ENCODE results near the gene ERICH4.

Gene ERICH4, protein sequence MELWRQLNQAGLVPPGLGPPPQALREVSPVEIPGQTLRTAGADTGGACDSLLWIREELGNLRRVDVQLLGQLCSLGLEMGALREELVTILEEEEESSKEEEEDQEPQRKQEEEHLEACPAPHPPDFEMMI

DNA sequence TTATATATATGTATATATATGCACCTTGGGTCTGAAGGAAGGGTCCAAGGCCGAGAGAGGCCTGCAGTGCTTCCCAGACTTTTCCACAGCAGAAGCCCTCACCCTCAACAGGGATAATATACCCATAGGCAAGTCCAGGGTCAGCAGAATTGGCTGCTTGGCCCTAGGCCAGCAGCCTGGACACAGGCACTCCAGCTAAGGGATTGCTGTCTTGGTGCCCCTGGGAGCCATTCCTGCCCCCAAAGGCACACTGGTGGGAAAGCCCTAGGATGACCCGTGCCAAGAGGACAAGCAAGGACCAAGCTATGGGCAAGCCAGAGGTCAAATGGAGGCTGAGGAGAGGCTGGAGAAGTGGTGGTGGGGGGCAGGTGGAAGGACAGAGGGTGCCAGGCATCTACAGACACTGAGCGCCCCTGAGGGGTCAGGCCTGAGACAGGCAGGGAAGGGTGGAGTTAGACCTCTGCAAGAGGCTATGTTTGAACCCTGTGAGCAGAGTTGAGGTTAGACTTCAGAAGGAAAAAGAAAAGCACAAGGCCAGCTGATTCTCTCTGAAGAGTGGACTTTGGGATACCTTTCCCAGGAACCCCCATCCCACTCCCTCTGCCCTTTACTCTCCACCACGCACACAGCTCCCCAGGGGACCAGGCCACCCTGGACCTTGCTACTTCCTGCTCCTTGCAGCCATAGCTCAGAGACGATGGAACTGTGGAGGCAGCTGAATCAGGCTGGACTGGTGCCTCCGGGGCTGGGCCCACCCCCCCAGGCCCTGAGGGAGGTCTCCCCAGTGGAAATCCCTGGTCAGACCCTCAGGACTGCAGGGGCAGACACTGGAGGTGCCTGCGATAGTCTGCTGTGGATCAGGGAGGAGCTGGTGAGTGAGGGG lies at the start of gene ERICH4:
TSS of gene ERICH4 (plus strand) at position 684 of the 883 bp plus-strand sequence. CDS start at position 698, 14 bp downstream.
- DNase-seq (ENCODE audit: low read depth in 1 of 2, low spot score in 1 of 2) = no peak
- no peak for TF ChIP-seq JUND (IDR thresholded peaks at IDR 0.05; ENCODE audit: low read depth)
- in situ Hi-C loops (cut with HindIII; ENCODE audit: low pct_unique_long_range_greater_than_20kb, low sequenced_read_pairs) = no loop called here

DNA sequence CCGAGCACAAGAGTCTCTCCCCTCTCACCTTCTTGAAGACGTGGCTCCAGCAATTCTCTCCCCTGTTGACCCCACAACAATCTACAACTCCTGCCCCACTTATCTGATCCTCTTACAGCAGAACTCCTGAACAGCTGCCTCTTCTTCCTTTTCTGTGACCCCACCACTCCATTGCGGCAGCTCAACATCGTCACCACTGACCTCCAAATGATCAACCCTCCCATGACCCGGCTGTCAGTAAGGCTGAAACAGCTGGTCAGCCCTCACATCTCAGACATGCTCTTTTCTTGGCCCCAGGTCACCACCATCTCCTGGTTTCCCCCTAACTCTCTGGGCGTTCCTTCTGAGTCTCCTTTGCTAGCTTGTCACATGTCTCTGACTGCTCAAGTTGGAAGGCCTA lies 47.6 kb upstream of the ERICH4 start:
- no peak for TF ChIP-seq JUND (IDR thresholded peaks at IDR 0.05; ENCODE audit: low read depth)
- in situ Hi-C loops (cut with HindIII; ENCODE audit: low pct_unique_long_range_greater_than_20kb, low sequenced_read_pairs) = no loop called here
- DNase-seq (ENCODE audit: low read depth in 1 of 2, low spot score in 1 of 2) = no peak

DNA sequence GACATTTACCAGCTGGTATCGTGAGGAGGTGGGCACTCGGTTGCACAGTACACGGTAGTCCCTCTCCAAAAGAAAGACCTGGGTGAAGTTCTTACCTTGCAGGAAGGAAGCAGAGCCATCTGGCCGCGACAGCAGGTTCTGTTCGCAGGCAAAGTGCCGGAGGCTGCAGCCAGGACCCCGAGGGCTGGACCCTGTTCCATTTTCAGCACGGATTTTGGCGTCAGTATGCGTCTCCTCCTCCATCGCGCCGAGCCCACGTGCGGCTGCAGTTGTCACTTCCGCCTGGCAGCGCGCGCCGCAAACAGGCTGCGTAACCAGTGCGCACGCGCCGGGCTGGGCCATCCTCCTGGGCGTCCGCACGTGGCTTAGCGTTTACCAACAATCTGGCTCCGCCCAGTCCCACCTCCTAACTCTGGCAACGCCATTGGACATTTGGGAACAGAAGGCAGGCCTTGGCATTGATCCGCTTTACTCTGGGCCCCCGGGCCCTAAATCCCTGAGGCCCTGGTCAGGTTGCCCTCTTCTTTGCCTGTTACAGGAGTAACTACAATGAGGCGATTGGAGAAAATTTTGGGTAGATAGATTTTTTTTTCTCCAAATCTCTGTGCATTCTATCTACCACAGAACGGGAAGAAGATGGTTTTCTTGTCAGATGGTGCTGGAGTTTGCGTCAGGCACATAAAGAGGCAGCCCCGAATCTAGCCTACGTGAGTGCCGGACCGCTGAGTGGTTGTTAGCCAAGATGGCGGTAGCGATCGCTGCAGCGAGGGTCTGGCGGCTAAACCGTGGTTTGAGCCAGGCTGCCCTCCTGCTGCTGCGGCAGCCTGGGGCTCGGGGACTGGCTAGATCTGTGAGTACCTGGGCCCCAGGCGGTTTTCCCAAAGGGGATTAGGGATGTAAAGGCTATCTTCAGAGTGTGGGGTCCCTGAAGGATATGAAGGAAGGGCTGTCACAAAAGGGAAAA lies 45.6 kb upstream of the ERICH4 start, which contains the start of the genes BCKDHA and EXOSC5:
TSS of gene BCKDHA (plus strand) at position 733 of the 964 bp plus-strand sequence. CDS start at position 743, 10 bp downstream.
TSS of gene EXOSC5 (minus strand) at position 274 of the 964 bp plus-strand sequence. CDS start at position 243, 31 bp downstream.
- in situ Hi-C loops (cut with HindIII; ENCODE audit: low pct_unique_long_range_greater_than_20kb, low sequenced_read_pairs) = no loop called here
- TF ChIP-seq JUND (IDR thresholded peaks at IDR 0.05; ENCODE audit: low read depth) = no peak
- peak; percentile 85 to 99 for DNase-seq (ENCODE audit: low read depth in 1 of 2, low spot score in 1 of 2)

DNA sequence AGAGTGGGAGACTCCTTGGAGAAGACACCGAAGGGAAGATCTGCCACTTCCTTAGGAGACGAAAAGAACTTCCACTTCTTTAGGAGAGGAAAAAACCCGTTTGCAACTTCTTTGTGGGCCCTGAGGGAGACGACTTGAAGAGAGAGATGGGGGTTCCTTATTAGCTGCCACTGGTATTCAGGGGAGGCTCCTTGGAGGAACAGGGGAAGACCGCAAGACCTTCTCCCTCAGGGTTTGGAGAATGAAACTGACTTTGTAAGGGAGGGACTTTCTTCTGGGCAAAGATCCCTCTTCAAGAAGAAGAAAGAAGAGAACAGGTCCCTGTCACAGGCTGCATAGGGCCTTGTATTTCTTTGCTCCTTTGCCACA lies 44.9 kb upstream of the ERICH4 start:
- TF ChIP-seq JUND (IDR thresholded peaks at IDR 0.05; ENCODE audit: low read depth) = no peak
- no peak for DNase-seq (ENCODE audit: low read depth in 1 of 2, low spot score in 1 of 2)
- in situ Hi-C loops (cut with HindIII; ENCODE audit: low pct_unique_long_range_greater_than_20kb, low sequenced_read_pairs) = no loop called here

DNA sequence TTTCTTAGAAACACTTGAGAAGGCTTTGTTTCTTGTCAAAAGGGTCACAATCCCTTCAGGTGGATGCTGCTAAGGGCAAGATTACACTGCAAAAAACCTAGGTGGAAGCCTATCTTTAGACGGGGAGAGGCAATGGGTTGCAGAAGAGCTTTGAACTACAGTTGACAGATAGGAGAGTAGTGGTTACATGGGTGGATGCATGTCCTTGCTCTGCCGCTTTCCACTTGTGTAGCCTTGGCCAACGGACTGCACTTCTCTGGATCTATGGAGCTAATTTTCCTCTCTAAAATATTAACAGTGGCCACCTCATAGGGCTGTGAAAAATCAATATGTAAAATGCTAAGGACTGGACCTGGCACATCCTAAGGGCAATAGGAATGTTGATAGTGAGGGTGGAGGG lies 44.4 kb upstream of the ERICH4 start:
- in situ Hi-C loops (cut with HindIII; ENCODE audit: low pct_unique_long_range_greater_than_20kb, low sequenced_read_pairs) = no loop called here
- no peak for DNase-seq (ENCODE audit: low read depth in 1 of 2, low spot score in 1 of 2)
- TF ChIP-seq JUND (IDR thresholded peaks at IDR 0.05; ENCODE audit: low read depth) = no peak

DNA sequence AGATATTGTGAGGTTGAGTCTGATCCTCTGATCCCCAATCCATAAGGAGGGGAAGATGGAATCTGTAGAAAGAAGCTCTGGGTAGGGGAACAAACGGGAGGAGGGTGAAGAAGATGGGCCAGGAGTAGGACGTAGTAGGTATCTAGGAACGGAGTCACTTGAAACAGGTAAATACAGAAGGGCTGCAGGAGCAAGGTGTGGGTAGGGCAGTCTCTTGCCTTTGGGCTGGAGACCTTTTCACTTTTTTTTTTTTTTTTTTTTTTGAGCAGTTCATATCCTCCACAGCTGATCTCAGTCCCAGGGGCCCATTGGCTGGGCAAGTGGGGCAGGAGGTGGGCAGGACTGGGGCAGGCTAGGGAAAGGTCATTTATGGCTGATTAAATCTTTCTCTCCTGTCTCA lies 43.9 kb upstream of the ERICH4 start:
- in situ Hi-C loops (cut with HindIII; ENCODE audit: low pct_unique_long_range_greater_than_20kb, low sequenced_read_pairs) = no loop called here
- TF ChIP-seq JUND (IDR thresholded peaks at IDR 0.05; ENCODE audit: low read depth) = no peak
- DNase-seq (ENCODE audit: low read depth in 1 of 2, low spot score in 1 of 2) = no peak

DNA sequence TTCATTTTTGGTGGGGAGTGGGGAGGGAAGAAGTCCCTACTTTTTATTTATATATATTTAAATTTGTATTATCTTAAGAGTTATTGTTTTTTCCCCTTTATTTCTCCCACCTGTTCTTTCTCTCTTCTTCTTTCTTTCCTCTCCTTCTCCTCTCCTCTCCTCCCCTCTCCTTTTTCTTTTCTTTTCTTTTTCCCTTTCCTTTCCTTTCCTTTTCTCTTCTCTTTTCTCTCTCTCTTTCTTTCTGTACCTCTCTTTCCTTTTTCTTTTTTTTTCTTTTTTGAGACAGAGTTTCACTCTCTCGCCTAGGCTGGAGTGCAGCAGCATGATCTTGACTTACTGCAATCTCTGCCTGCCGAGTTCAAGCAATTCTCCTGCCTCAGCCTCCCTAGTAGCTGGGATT lies 43.4 kb upstream of the ERICH4 start:
- in situ Hi-C loops (cut with HindIII; ENCODE audit: low pct_unique_long_range_greater_than_20kb, low sequenced_read_pairs) = no loop called here
- no peak for TF ChIP-seq JUND (IDR thresholded peaks at IDR 0.05; ENCODE audit: low read depth)

DNA sequence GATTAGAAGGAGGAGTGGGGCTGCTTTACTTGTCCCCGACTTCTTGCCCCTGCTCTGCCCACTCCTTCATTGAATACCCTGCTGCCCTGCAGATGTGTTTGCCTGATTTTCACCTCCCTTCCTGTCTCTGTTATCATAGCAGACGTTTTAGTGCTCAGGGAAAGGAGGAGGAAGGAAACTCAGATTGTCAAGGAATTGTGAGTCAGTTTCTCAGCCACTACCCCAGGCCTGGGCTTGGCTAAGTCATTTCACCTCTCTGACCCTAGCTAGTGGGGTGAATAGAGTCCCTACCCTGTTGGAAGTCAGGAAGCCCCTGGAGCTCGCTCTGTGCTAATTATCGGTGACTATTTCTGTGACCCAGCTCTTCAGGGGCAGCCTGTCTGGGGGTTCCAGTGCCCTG lies 41.5 kb upstream of the ERICH4 start:
- in situ Hi-C loops (cut with HindIII; ENCODE audit: low pct_unique_long_range_greater_than_20kb, low sequenced_read_pairs) = no loop called here
- TF ChIP-seq JUND (IDR thresholded peaks at IDR 0.05; ENCODE audit: low read depth) = no peak
- DNase-seq (ENCODE audit: low read depth in 1 of 2, low spot score in 1 of 2) = no peak

More for the DNA sequence above, 43.4 kb upstream of the ERICH4 start:
- DNase-seq (ENCODE audit: low read depth in 1 of 2, low spot score in 1 of 2) = no peak

DNA sequence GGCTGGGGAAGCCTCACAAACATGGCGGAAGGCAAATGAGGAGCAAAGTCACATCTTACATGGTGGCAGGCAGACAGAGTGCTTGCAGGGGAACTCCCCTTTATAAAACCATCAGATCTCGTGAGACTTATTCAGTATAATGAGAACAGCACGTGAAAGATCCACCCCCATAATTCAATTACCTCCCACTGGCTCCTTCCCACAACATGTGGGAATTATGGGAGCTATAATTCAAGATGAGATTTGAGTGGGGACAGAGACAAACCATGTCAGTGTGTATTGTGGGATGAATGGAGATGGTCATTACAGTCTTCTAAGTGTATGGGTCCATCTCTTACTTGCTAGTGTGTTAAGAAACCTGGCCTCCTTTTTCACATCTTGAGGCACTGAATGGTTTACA lies 40.9 kb upstream of the ERICH4 start:
- in situ Hi-C loops (cut with HindIII; ENCODE audit: low pct_unique_long_range_greater_than_20kb, low sequenced_read_pairs) = no loop called here
- TF ChIP-seq JUND (IDR thresholded peaks at IDR 0.05; ENCODE audit: low read depth) = no peak

DNA sequence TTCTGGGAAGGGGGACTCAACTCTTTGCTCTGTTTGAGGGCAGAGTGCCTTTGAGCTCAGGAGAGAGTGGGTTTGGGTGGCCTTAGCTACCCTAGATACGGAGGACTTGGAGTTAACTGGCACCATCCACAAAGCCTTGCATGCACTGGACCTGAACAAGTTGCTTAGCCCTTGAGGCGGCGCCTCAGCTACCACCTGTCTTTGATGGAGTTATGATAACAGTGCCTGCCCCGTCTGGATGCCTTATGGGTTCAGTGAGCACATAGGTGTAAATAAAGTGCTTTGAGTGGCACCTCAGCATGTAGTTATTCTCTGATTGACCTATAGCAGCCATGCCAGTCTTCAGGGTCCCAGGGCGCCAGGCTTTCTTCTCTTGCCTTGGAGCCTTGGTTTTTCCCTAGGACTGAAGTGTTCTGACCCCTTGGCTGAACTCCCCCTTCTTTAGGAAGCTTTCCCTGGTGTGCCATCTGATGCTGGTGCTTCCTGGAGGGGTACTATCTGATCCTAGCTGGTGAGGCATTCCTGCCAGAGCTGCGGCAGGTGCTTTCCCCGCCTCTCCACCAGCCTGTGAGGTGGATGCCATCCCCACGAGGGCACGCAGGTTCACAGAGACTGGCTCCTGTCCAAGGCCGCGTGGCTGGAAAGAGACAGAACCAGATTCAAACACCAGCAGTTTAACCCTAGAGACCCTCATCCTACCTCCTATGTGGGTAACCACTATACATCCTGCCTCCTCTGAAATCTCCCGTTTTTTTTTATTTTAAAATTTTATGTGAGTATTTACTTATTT lies 39.6 kb upstream of the ERICH4 start:
- peak in 1 of 2 experiments; percentile 51 for DNase-seq (ENCODE audit: low read depth in 1 of 2, low spot score in 1 of 2)
- no peak for TF ChIP-seq JUND (IDR thresholded peaks at IDR 0.05; ENCODE audit: low read depth)
- in situ Hi-C loops (cut with HindIII; ENCODE audit: low pct_unique_long_range_greater_than_20kb, low sequenced_read_pairs) = no loop called here

More for the DNA sequence above, 40.9 kb upstream of the ERICH4 start:
- no peak for DNase-seq (ENCODE audit: low read depth in 1 of 2, low spot score in 1 of 2)

DNA sequence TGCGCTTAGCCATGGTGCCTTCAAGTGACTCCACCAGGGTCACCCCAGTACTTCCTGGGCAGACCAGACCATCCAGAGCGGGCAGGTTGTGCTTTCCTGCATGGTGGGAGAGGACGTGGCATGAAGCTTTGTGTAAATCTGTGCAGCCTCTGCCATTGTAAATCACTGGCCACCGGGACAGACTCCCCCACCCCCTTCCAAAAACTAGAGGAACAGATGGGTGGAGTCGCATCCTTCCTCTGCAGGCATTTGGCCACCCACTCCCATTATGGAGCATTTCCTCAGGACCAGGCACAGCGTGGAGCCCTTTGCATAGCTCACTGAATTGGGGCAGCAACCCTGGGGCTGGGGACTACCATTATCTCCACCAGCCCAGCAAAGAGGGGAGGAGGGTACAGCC lies 37.2 kb upstream of the ERICH4 start:
- no peak for TF ChIP-seq JUND (IDR thresholded peaks at IDR 0.05; ENCODE audit: low read depth)
- in situ Hi-C loops (cut with HindIII; ENCODE audit: low pct_unique_long_range_greater_than_20kb, low sequenced_read_pairs) = no loop called here
- no peak for DNase-seq (ENCODE audit: low read depth in 1 of 2, low spot score in 1 of 2)

DNA sequence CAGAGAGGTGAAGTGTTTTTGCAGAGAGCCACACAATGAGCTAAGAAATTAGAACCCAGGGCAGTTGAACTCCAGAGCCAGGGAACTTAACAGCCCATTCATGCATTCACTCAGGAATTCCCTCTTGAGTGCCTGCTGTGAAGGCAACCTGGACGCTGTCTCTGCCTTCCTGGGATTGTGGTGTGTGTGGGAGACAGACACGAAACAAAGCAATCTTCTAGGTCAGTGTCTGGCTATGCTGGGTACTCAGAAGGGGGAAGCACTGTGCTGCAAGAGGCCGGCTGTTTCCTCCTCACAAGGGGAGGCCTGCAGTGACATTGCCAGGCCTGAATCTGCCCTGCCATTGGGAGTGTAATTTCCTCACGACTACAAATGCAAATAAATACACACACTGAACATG lies 35.7 kb upstream of the ERICH4 start:
- no peak for DNase-seq (ENCODE audit: low read depth in 1 of 2, low spot score in 1 of 2)
- in situ Hi-C loops (cut with HindIII; ENCODE audit: low pct_unique_long_range_greater_than_20kb, low sequenced_read_pairs) = no loop called here

More for the DNA sequence above, 35.7 kb upstream of the ERICH4 start:
- no peak for TF ChIP-seq JUND (IDR thresholded peaks at IDR 0.05; ENCODE audit: low read depth)
